Fibroblast of the conjunctiva (primary cell): ENCODE results near the gene CNGA1.

ENCODE experiments used
- DNase-seq: peaks from one replicate; pipeline ENCODE4 v3.0.0-alpha.2; 2010; ENCODE audit warnings: low read depth

Gene CNGA1

DNA sequence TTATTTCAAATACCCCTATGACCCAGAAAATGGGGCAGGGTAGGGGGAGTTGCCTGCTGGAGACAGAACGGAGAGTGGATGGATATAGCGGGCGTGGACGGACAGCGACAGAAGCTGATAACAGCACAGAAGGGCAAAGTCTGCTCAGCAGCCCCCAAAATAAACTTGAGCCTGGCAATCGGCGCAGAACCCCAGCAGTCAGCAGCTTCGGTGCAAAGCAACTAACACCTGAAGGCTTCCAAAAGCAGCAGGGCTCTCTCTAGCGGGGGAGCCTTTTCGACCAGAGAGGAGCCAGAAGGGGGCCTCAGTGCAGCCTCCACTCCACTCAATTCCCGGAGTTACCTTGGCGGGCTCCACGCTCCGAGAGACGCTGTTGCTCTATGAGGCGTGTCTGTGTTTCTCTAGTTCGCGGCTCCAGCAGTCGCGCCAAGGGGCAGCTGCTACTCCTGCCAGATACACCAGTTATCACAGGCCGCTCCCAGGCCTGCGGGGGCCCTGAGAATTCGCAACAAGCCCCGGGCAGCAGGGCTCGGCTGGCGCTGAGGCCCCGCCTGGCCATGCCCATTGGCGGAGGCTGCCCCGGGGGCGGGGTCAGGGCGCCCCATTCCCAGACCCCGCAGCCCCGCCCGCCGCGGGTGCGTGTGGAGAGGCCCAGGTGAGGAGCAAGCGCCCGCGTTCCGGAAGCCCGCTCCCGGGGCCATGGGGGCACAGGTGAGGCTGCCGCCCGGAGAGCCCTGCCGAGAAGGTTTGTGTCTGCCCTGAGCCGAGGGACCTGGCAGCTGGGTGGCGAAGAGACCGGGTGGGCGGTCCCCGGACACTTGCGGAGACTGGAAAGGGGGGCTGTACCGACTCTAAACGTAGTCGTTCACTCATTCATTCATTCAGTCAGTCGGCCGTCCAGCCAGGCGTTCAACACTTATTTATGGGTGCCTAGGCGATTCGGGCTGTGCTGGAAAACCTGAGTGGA lies at the start of gene CNGA1, which contains the start of gene NIPAL1:
Gene CNGA1, minus strand, starts transcription at position 541 of the 967 bp plus-strand sequence. CDS start 63,992 bp downstream, outside the sequence.
Gene NIPAL1, plus strand, starts transcription at position 632 of the 967 bp plus-strand sequence. Its CDS starts 68 bp downstream, at position 700.
- DNase-seq, result no peak

DNA sequence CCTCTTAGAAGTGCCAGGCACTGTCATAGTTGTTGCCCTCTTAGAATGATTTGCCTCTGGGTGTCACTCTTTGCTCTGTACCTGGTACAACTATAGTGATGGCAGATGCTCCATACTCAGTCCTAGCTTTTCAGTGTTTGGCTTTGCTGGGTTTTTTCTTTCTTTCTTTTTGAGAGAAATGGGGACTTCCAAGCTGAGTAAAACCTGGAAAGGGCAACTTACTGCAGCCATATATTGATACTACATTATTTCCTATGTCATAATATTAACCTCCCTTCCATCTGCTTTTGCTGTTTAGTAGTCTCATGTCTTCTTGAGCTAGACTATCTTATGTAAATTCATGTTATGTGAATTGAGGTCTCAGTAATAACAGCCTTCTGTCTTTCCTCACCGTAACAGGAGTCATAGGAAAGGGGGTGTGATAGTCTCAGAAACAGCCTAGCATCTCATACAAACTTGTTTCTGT lies 49.1 kb upstream of the CNGA1 start:
- no peak for DNase-seq

DNA sequence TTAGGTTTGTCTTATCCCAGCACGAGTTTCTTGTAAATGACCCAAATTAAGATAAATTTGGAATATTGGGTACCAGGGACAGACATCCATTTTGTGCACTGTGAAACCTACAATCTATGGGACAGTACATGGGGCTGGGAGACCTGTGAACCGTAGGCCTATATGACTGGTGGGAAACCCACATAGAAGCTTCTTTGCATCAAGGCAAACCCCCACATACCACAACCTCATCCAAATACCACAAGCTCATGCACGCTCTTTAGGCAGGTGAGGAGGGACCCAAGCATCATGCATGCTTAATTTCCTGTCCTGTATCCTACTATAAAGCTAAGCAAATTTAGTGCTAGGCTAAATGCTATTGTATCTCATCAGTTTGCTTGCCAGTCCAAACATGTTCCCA lies 47.9 kb upstream of the CNGA1 start:
- DNase-seq, result no peak

DNA sequence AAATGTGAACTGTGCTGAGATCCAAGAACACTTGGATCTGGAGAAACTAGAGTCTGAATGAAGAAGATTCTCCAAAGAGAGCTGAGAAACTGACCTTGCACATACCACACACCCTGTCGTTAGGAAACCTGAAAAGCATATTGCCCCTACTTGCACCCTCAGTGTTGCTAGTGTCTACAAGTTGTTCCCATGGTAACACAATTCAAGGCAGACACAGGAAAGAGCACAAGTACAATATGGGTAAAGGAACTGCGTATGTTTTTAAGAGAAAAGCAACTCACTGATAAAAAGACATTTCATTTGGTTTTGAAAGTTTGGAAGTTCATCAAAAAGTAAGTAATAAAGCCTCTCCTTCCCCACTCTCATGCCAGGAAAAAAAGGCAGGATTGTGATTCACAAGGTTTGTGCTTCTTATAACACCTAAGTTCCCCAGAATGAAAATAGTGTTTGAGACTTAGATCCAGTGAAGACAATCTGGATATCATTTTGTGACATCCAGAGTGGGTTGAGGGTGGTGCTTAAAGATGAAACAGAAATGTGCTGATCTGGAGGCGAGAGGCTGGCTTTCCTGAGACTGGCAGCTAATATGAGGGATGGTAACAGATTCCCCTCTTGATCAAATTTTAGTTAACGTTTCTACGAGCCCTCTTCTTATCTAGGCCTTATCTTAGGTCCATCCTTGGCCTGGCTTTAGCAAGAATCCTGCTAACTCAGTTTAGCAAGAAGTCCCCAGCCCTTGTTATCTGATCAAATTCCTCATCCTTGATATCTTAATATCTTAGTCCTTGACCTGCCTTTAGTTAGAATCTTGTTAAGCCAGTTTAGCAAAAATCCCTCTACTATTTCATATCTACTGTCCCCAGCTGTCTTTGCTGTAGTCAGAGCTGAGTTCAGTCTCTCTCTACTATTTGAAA lies 42.4 kb upstream of the CNGA1 start:
- DNase-seq, result no peak

GRCh38 chr4:48051078-48051477 lies 34.6 kb upstream of the CNGA1 start:
- no peak for DNase-seq

DNA sequence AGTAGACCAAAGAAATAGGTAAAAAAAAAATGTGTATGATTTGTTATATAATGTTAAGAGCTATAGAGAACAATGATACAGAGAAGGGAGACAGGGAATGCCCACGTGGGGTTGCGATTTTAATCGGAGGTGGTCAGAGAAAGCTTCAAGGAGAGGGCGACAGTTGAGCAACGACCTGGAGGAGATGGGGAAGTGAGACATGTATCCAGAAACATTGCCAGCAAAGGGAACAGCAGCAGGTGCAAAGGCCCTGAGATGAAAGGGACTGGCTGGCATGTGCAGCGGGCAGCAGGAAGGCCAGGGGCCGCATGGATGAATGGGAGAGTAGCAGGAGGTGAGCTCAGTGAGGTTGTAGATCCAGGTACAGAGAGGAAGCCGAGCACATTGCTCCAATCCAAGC lies 33.0 kb upstream of the CNGA1 start:
- no peak for DNase-seq

GRCh38 chr4:48047896-48048295 lies 31.4 kb upstream of the CNGA1 start:
- DNase-seq, result no peak

DNA sequence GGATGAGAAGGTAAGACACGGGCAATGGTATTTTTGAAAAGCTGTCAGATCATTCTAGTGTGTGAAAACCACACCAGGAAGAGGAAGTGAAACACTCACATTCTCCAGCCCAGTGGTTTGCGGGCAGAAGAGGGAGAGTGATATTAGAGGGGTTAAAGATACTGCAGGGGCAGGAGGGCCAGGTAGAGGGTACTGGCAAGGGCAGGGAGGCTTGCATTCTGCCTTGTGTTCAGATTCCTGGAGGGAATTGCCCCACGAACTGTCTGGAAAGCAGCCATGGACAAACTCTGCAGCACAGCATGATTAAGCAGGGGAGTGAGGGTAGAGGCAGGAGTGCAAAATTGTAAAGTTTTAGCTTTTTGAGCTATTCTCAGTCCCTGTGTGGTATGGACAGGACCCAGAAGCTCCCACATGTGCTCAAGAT lies 31.0 kb upstream of the CNGA1 start:
- no peak for DNase-seq

- DNase-seq, result no peak
Measured at GRCh38 chr4:48046059-48046458, 29.6 kb upstream of the CNGA1 start.

- DNase-seq, result no peak
Measured at GRCh38 chr4:48044298-48044697, 27.8 kb upstream of the CNGA1 start.

- DNase-seq, result no peak
Measured at GRCh38 chr4:48043504-48043903, 27.0 kb upstream of the CNGA1 start.

DNA sequence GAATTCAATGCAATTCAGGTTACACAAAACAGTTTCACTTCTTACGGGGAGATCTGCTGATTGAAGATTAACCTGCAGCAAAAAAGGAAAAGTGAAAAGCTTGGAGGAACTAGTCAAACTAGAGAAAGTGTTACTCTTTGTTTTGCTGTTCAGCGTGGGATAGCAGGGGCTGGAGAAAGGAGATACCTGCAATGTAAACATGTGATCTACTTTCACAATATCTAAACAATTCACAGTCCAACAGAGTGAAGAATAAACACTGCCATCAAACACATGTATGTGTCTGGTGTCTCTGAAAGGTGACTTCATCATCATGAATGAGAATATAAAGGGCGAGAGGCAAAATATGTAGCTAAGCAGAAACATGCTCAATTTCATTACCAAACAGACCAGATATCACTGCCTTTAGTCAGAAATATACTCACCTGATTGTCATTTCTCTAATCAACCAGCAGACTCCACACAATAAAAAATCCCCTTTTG lies 26.5 kb upstream of the CNGA1 start:
- DNase-seq, result no peak

- DNase-seq, result no peak
Measured at GRCh38 chr4:48041535-48042137, 25.2 kb upstream of the CNGA1 start.

GRCh38 chr4:48039561-48039960 lies 23.1 kb upstream of the CNGA1 start:
- no peak for DNase-seq

DNA sequence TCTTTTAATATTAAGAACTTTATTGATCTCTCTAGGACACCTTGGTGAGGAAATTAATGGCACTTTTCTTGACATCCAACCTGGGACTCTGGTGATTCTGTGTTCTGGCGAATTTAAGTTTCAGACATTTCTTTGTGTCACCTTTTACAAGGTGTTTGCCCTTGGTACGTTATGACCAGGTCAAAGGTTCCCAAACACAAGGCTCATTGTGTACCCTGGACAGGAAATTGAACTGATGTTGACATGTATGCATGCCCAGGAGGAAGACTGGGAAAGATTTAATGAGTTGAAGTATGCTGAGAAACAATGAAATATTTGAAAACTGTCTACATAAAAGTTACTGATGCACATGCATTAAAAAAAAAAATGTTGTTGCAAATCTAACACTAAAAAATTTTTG lies 22.2 kb upstream of the CNGA1 start:
- no peak for DNase-seq

DNA sequence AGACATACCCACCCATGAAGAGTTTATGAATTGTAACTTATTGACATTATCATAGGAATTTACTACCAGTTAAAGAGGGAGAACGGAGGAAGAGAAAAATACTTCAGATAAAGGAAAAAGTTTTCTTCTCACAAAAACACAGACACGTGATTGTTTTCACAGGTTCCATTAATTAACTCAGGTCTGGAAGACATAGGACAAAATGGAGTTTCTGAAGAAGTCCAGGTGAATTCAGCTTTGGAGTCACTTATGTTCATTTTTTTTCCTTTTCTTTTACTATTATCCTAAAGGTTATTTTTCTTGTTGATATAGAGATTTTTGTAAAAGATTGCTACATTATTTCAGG lies 20.6 kb upstream of the CNGA1 start:
- no peak for DNase-seq

GRCh38 chr4:48035952-48036351 lies 19.5 kb upstream of the CNGA1 start:
- no peak for DNase-seq

DNA sequence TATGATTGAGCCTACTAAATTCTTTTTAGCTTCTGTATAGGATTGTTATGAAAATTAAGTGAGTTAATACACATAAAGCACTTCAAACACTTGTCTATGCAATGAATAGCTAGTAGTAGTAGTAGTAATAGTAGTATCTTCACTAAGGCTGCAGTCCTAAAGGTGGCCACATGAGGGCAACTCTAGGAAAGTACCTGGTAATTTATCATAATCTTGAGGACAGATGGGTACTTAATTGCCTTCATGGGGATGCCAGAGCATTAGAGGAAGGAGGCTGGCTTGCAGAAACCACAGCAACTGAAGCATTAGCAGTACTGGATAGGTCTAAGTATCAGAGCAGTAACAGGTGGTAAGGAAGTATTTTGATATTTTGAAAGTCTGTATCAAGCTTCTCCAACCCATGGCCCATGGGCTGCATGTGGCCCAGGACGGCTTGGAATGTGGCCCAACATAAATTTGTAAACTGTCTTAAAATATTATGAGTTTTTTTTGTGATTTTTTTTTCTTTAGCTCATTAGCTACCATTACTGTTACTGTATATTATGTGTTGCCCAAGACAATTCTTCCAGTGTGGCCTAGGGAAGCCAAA lies 17.4 kb upstream of the CNGA1 start:
- DNase-seq, result no peak

GRCh38 chr4:48033412-48033811 lies 16.9 kb upstream of the CNGA1 start:
- DNase-seq, result no peak

DNA sequence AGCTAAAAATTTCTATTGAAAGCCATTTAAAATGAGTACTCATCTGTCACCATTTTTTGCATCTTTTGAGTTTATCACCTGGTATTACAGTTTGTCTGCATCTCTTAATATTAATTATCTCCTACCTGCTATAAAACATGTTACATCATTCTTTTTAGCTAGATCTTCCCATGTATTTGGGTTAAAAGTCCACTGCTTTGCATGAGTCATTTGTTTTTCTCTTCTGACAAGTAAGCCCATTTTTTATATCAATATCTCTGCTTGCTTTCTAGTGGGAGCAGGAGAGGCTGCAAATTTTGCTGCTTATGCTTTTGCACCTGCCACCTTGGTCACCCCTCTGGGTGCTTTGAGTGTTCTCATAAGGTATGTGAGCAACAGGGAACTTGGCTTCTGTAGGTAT lies 16.2 kb upstream of the CNGA1 start:
- DNase-seq, result no peak

GRCh38 chr4:48031802-48032525 lies 15.5 kb upstream of the CNGA1 start:
- peak; percentile 34 for DNase-seq
